Panc1 (cell line): ENCODE data around the gene COLGALT1. TPM values are rescaled to one million over a fixed set of nuclear protein-coding genes. Genes with fewer than 3 reads are reported as not detected.
"Not testable (repeated sequence)": the region's sequence is repeated elsewhere in the genome, so short reads cannot be mapped to it uniquely, and the experiment has no call there.

Experiments used
- ATAC-seq: fragments of 200-7000 bp; cut with Tn5 transposase; 2 replicates; pipeline ENCODE4 v1.9.1; 2020; ENCODE audit warnings: mild to moderate bottlenecking, moderate library complexity
- BruUV-seq: library from RNA; stranded (reverse); fragments of 400-500 nt; replicated peaks from 2 replicates; lab custom pipeline; 2021; lab: Mats Ljungman, UMichigan
- CTCF ChIA-PET: fragments of 300-600 bp; sonication (Branson Sonifier 250); formaldehyde crosslinking; loops from one replicate; lab custom pipeline; 2022; ENCODE audit warnings: antibody characterized with exemption; lab: Charles Lee
- POLR2A ChIA-PET: fragments of 300-600 bp; sonication (Branson Sonifier 250); formaldehyde crosslinking; loops from one replicate; lab custom pipeline; 2022; ENCODE audit warnings: antibody characterized with exemption; lab: Charles Lee
- DNase-seq: peaks from one replicate; pipeline ENCODE4 v3.0.0-alpha.2; 2010; ENCODE audit warnings: low read depth, low spot score
- H3K27ac ChIP-seq: 2 replicates; pipeline ENCODE4 v1.5.1; 2011; ENCODE audit warnings: mild to moderate bottlenecking, low read length, inconsistent platforms
- H3K27me3 ChIP-seq: fragments of 200-500 bp; sonication (Bioruptor generic); 2 replicates; pipeline ENCODE4 v1.6.0; 2014; ENCODE audit warnings: low read length, inconsistent platforms; ENCODE audit not compliant: control insufficient read depth, insufficient read depth
- H3K36me3 ChIP-seq: fragments of 200-500 bp; sonication (Bioruptor generic); 2 replicates; pipeline ENCODE4 v1.5.1; 2014; ENCODE audit warnings: inconsistent platforms, mild to moderate bottlenecking, low read length, moderate library complexity; ENCODE audit not compliant: control insufficient read depth, insufficient read depth
- H3K4me1 ChIP-seq: 2 replicates; pipeline ENCODE4 v1.5.1; 2011; ENCODE audit warnings: inconsistent platforms, mild to moderate bottlenecking, low read length, moderate library complexity; ENCODE audit not compliant: control insufficient read depth, insufficient read depth
- H3K4me3 ChIP-seq, 2 experiments: 2 replicates each; pipeline ENCODE4 v1.5.1; 2011 to 2012; ENCODE audit warnings: low read depth in 2 of 2, low read length in 2 of 2, mild to moderate bottlenecking in 2 of 2, inconsistent platforms in 1 of 2, moderate library complexity in 1 of 2
- H3K9me3 ChIP-seq: fragments of 200-500 bp; sonication (Bioruptor generic); 2 replicates; pipeline ENCODE4 v1.5.1; 2014; ENCODE audit warnings: low read depth, mild to moderate bottlenecking, inconsistent platforms, low read length, moderate library complexity; ENCODE audit not compliant: control insufficient read depth, insufficient read depth
- CTCF ChIP-seq: fragments of 450-650 bp; IDR thresholded peaks from 2 replicates; pipeline ENCODE4 v1.5.1; 2017; ENCODE audit warnings: mild to moderate bottlenecking
- POLR2AphosphoS5 ChIP-seq: IDR thresholded peaks from 2 replicates; pipeline ENCODE4 v1.6.1; 2012; ENCODE audit warnings: mild to moderate bottlenecking, low read depth, low read length, moderate library complexity
- REST ChIP-seq, 2 experiments: IDR thresholded peaks; 2 replicates each; pipeline ENCODE4 v1.6.1; 2011 to 2012; ENCODE audit warnings: low read depth in 2 of 2, control low read depth in 1 of 2, low read length in 1 of 2, mild to moderate bottlenecking in 1 of 2, moderate library complexity in 1 of 2; ENCODE audit not compliant: insufficient read depth in 1 of 2
- SIN3A ChIP-seq: IDR thresholded peaks from 2 replicates; pipeline ENCODE4 v1.6.1; 2012; ENCODE audit warnings: low read depth, mild to moderate bottlenecking, low read length, moderate library complexity, borderline replicate concordance; ENCODE audit not compliant: insufficient read depth
- TCF7L2 ChIP-seq: IDR thresholded peaks from 2 replicates; pipeline ENCODE4 v1.6.1; 2011; ENCODE audit warnings: mild to moderate bottlenecking, low read depth, low read length, inconsistent platforms
- in situ Hi-C: cut with HindIII; loops from 2 replicates; pipeline ENCODE4 v1.10.0; 2016; ENCODE audit warnings: low sequenced_read_pairs, low pct_unique_long_range_greater_than_20kb
- intact Hi-C: fragments of 100-400 bp; cut with micrococcal nuclease; formaldehyde crosslinking; loops from one replicate; pipeline ENCODE4 v1.10.0; 2022; ENCODE audit not compliant: unreplicated experiment
- total RNA-seq: library from RNA; stranded (reverse); gene quantifications from one replicate; pipeline ENCODE4 v1.2.1, GENCODE V29; 2021; ENCODE audit not compliant: unreplicated experiment

Gene COLGALT1
- total RNA-seq, 1 experiment from 2014 or later = 97.2 TPM

GRCh38 chr19:17582613-17583012, 27.2 kb downstream of the COLGALT1 start:
- TF ChIP-seq CTCF (no peak), SIN3A (no peak)
- BruUV-seq = no TSS peak
- POLR2A ChIA-PET = interaction anchor here (0.6 kb wide), 1 partner anchor 25 kb away, joined by 3 read pairs; no protein-coding TSS in a partner anchor
- H3K4me3 ChIP-seq = no peak overlapping the region
- intact Hi-C loops = no loop called here
- H3K27ac ChIP-seq = no peak overlapping the region
- no peaks in the 10 kb centered on the region for H3K9me3 ChIP-seq
- H3K4me1 ChIP-seq = no peaks in the 10 kb centered on the region
- in situ Hi-C loops = no loop called here
- no peaks in the 10 kb centered on the region for H3K36me3 ChIP-seq
- DNase-seq (no peak), ATAC-seq (no peak)
- H3K27me3 ChIP-seq = no peaks in the 10 kb centered on the region
- CTCF ChIA-PET = no interaction called here

- Histone ChIP-seq H3K4me3 (no peak overlapping the region), H3K4me1 (no peaks in the 10 kb centered on the region), H3K27me3 (no peaks in the 10 kb centered on the region), H3K9me3 (no peaks in the 10 kb centered on the region), H3K36me3 (no peaks in the 10 kb centered on the region), H3K27ac (no peak overlapping the region)
- intact Hi-C loops = no loop called here
- in situ Hi-C loops = no loop called here
- DNase-seq = no peak
- no peak for ATAC-seq
- BruUV-seq = no TSS peak
- POLR2A ChIA-PET = no interaction called here
- CTCF ChIA-PET = no interaction called here
- TF ChIP-seq SIN3A (no peak), CTCF (no peak), POLR2AphosphoS5 (no peak), REST (IDR thresholded peaks at IDR 0.05; ENCODE audit: insufficient read depth in 1 of 2, low read depth in 2 of 2, low read length in 1 of 2) (no peak), TCF7L2 (no peak)
Measured at GRCh38 chr19:17584132-17584531, 28.7 kb downstream of the COLGALT1 start.

- POLR2A ChIA-PET = interaction anchor here (0.6 kb wide), 1 partner anchor 219 kb away, joined by 3 read pairs; no protein-coding TSS in a partner anchor
Measured at GRCh38 chr19:17585395-17585794, 29.9 kb downstream of the COLGALT1 start.

More at GRCh38 chr19:17585395-17585794, 29.9 kb downstream of the COLGALT1 start:
- BruUV-seq, H3K36me3 ChIP-seq, in situ Hi-C loops, intact Hi-C loops, CTCF ChIA-PET, DNase-seq, ATAC-seq, H3K27me3 ChIP-seq, H3K9me3 ChIP-seq, H3K4me1 ChIP-seq, H3K4me3 ChIP-seq, H3K27ac ChIP-seq: not testable (repeated sequence)
